GM10248 (cell line): Measurements from ENCODE around the gene SDK2.

Source experiments
- CTCF ChIA-PET: fragments of 300-600 bp; sonication (Branson Sonifier 250); formaldehyde crosslinking; extraction: SDS; loops from one replicate; lab custom pipeline; 2021; ENCODE audit warnings: antibody characterized with exemption; lab: Yijun Ruan, JAX
- POLR2A ChIA-PET: fragments of 350-650 bp; sonication (Branson Sonifier 250); formaldehyde crosslinking; extraction: SDS; loops from one replicate; lab custom pipeline; 2020; ENCODE audit warnings: antibody characterized with exemption; lab: Yijun Ruan, JAX
- DNase-seq: peaks from one replicate; pipeline ENCODE4 v3.0.0; 2012; ENCODE audit errors: extremely low spot score
- CTCF ChIP-seq: IDR thresholded peaks from 2 replicates; pipeline ENCODE4 v1.5.1; 2012; ENCODE audit warnings: mild to moderate bottlenecking, low read depth; ENCODE audit errors: extremely low read depth, missing control alignments, control extremely low read depth

Gene SDK2

GRCh38 chr17:73544333-73544732 is 99.9 kb downstream of the SDK2 start:
- no peak for DNase-seq
- no peak for TF ChIP-seq CTCF
- ChIA-PET POLR2A (no interaction called here), CTCF (no interaction called here)

- ChIA-PET CTCF (no interaction called here), POLR2A (no interaction called here)
- no peak for DNase-seq
- no peak for TF ChIP-seq CTCF
Measured at GRCh38 chr17:73542323-73542722, 101.9 kb downstream of the SDK2 start.

- ChIA-PET CTCF (no interaction called here), POLR2A (no interaction called here)
- TF ChIP-seq CTCF = no peak
- no peak for DNase-seq
Measured at GRCh38 chr17:73541561-73541981, 102.7 kb downstream of the SDK2 start.

- POLR2A ChIA-PET = no interaction called here
- no peak for DNase-seq
- CTCF ChIA-PET = no interaction called here
- no peak for TF ChIP-seq CTCF
Measured at GRCh38 chr17:73541111-73541510, 103.1 kb downstream of the SDK2 start.

- no peak for TF ChIP-seq CTCF
- no peak for DNase-seq
- ChIA-PET CTCF (no interaction called here), POLR2A (no interaction called here)
Measured at GRCh38 chr17:73539166-73539565, 105.1 kb downstream of the SDK2 start.

- no peak for DNase-seq
- TF ChIP-seq CTCF = no peak
- CTCF ChIA-PET = no interaction called here
- POLR2A ChIA-PET = no interaction called here
Measured at GRCh38 chr17:73538445-73538844, 105.8 kb downstream of the SDK2 start.
